CD4-positive, alpha-beta T cell (primary cell): ENCODE measurements around the gene INO80. TPM values are rescaled to one million over a fixed set of nuclear protein-coding genes. Genes with fewer than 3 reads are reported as not detected.
"Not testable (repeated sequence)": the region's sequence is repeated elsewhere in the genome, so short reads cannot be mapped to it uniquely, and the experiment has no call there.

ENCODE experiments used
- ATAC-seq: fragments of 200-7000 bp; cut with Tn5 transposase; one replicate; pipeline ENCODE4 v1.10.0; 2022; ENCODE audit warnings: mild to moderate bottlenecking; ENCODE audit not compliant: poor library complexity
- CTCF ChIA-PET: fragments of 350-600 bp; sonication (Branson Sonifier 250); formaldehyde crosslinking; loops from one replicate; lab custom pipeline; 2021; ENCODE audit warnings: antibody characterized with exemption, inconsistent platforms; lab: Charles Lee
- POLR2A ChIA-PET: fragments of 350-600 bp; sonication (Branson Sonifier 250); formaldehyde crosslinking; loops from one replicate; lab custom pipeline; 2021; ENCODE audit warnings: antibody characterized with exemption, inconsistent platforms; lab: Charles Lee
- DNase-seq, 14 experiments: peaks; one replicate each; pipeline ENCODE4 v3.0.0-alpha.2; 2013 to 2020; ENCODE audit warnings: mixed read lengths in 2 of 14
- H3K27ac ChIP-seq, 2 donors: one replicate each; pipeline versions ENCODE4 v1.5.1 to v1.7.0; 2013; ENCODE audit warnings: low read length in 2 of 2, low read depth in 1 of 2, mild to moderate bottlenecking in 1 of 2
- H3K27me3 ChIP-seq, 2 experiments: 1 replicate in 1 of 2; 2 replicates in 1 of 2; pipeline versions ENCODE4 v1.6.1 to v1.7.0; 2013; ENCODE audit warnings: low read length in 2 of 2, control low read depth in 1 of 2, mild to moderate bottlenecking in 1 of 2, moderate library complexity in 1 of 2; ENCODE audit not compliant: insufficient read depth in 2 of 2, control insufficient read depth in 1 of 2
- H3K36me3 ChIP-seq: one replicate; pipeline ENCODE4 v1.6.1; 2013; ENCODE audit warnings: low read length, control low read depth; ENCODE audit not compliant: insufficient read depth
- H3K4me1 ChIP-seq: one replicate; pipeline ENCODE4 v1.6.1; 2013; ENCODE audit warnings: low read length, control low read depth; ENCODE audit not compliant: insufficient read depth
- H3K4me3 ChIP-seq: one replicate; pipeline ENCODE4 v1.5.1; 2013; ENCODE audit warnings: mild to moderate bottlenecking, low read length, moderate library complexity
- H3K9me3 ChIP-seq, 2 experiments: 1 replicate in 1 of 2; 2 replicates in 1 of 2; pipeline versions ENCODE4 v1.6.1 to v1.7.0; 2013; ENCODE audit warnings: low read length in 2 of 2, mild to moderate bottlenecking in 2 of 2, control low read depth in 1 of 2, moderate library complexity in 1 of 2; ENCODE audit not compliant: control insufficient read depth in 1 of 2, insufficient read depth in 1 of 2
- H3K27ac Mint-ChIP-seq: one replicate; pipeline ENCODE4 v1.8.0; 2020; ENCODE audit warnings: mixed read lengths
- H3K27me3 Mint-ChIP-seq: one replicate; pipeline ENCODE4 v1.8.0; 2021; ENCODE audit warnings: mixed read lengths
- H3K36me3 Mint-ChIP-seq: one replicate; pipeline ENCODE4 v1.8.0; 2021; ENCODE audit warnings: low read depth, mixed read lengths
- H3K4me1 Mint-ChIP-seq: one replicate; pipeline ENCODE4 v1.8.0; 2021; ENCODE audit warnings: low read depth, mixed read lengths
- H3K4me3 Mint-ChIP-seq: one replicate; pipeline ENCODE4 v1.8.0; 2020; ENCODE audit warnings: mild to moderate bottlenecking, mixed read lengths
- H3K9me3 Mint-ChIP-seq: one replicate; pipeline ENCODE4 v1.8.0; 2020; ENCODE audit warnings: mixed read lengths
- CTCF ChIP-seq: fragments of 200-600 bp; IDR thresholded peaks from one replicate; pipeline ENCODE4 v1.8.0; 2022; ENCODE audit warnings: antibody characterized with exemption, mild to moderate bottlenecking
- intact Hi-C, 2 experiments: fragments of 100-400 bp; cut with DNase I in 1 of 2; cut with micrococcal nuclease in 1 of 2; formaldehyde crosslinking; loops; one replicate each; pipeline versions ENCODE4 v1.15.1 to v1.9.0; 2023 to 2025; cut with DNase I, micrococcal nuclease
- total RNA-seq, 174 experiments: library from RNA in 2 of 174; stranded (reverse) in 2 of 174; gene quantifications; one replicate each; pipeline ENCODE4 v1.2.3 and lab custom pipeline; 2021 to 2026

The INO80 gene
- total RNA-seq, 2 experiments from 2014 or later: 20.3 to 22.9 TPM

DNA sequence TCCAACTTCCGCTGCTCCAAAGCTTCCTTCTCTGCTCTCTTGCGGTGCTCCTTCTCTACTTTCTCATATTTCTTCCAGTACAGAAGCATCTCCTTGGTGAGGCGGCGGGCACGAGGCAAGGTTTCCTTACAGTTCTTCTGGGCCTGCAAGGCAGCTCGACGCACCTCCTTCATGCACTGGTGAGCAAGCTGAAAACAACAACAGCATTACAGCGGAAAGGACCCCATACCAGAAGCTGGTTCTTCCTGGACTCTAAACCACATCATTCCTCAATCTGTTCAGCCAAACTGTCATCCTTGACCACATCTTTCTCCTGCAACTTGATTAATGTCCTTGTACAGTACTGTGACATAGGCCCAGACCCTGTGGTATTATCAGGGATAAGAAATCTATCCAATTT, 36.4 kb downstream of the INO80 start:
- no peak for TF ChIP-seq CTCF
- H3K4me1 Mint-ChIP-seq: no peaks in the 10 kb centered on the region
- H3K36me3 Mint-ChIP-seq: peaks cover 91% of the 10 kb centered on the region
- intact Hi-C loops: no loop called here
- H3K4me3 ChIP-seq: no peak overlapping the region
- no peak overlapping the region for H3K27ac Mint-ChIP-seq
- DNase-seq: no peak
- no peaks in the 10 kb centered on the region for H3K4me1 ChIP-seq
- no peaks in the 10 kb centered on the region for H3K9me3 ChIP-seq
- no peak overlapping the region for H3K27ac ChIP-seq
- peaks cover 78% of the 10 kb centered on the region for H3K36me3 ChIP-seq
- no peaks in the 10 kb centered on the region for H3K27me3 Mint-ChIP-seq
- no peak for ATAC-seq
- no peaks in the 10 kb centered on the region for H3K9me3 Mint-ChIP-seq
- POLR2A ChIA-PET: interaction anchor here (1.1 kb wide), 1 partner anchor 13 kb away, joined by 5 read pairs; no protein-coding TSS in a partner anchor
- CTCF ChIA-PET: no interaction called here
- H3K4me3 Mint-ChIP-seq: no peak overlapping the region
- H3K27me3 ChIP-seq: no peaks in the 10 kb centered on the region

DNA sequence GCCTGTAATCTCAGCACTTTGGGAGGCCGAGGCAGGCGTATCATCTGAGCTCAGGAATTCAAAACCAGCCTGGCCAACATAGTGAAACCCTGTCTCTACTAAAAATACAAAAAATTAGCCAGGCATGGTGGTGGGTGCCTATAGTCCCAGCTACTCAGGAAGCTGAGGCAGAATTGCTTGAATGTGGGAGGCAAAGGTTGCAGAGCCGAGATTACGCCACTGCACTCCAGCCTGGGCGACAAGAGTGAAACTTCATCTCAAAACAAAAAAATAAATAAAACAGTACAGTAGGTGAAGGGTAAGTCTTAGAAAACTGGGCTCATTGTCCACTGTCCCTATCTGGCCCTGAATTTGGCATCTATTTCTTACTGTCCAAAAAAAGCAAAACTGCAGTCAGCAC, 37.2 kb downstream of the INO80 start:
- H3K36me3 Mint-ChIP-seq: peaks cover 94% of the 10 kb centered on the region
- H3K4me3 Mint-ChIP-seq, H3K27ac Mint-ChIP-seq, H3K27ac ChIP-seq, H3K4me1 ChIP-seq, H3K27me3 Mint-ChIP-seq, ATAC-seq, H3K9me3 ChIP-seq, H3K4me1 Mint-ChIP-seq, DNase-seq, H3K27me3 ChIP-seq, H3K4me3 ChIP-seq, H3K9me3 Mint-ChIP-seq, intact Hi-C loops: not testable (repeated sequence)
- CTCF ChIA-PET: interaction anchor here (0.6 kb wide), 1 partner anchor 22 kb away, joined by 3 read pairs; no protein-coding TSS in a partner anchor
- POLR2A ChIA-PET: interaction anchor here (1.1 kb wide), 1 partner anchor 12 kb away, joined by 5 read pairs; no protein-coding TSS in a partner anchor
- H3K36me3 ChIP-seq: peaks cover 75% of the 10 kb centered on the region

DNA sequence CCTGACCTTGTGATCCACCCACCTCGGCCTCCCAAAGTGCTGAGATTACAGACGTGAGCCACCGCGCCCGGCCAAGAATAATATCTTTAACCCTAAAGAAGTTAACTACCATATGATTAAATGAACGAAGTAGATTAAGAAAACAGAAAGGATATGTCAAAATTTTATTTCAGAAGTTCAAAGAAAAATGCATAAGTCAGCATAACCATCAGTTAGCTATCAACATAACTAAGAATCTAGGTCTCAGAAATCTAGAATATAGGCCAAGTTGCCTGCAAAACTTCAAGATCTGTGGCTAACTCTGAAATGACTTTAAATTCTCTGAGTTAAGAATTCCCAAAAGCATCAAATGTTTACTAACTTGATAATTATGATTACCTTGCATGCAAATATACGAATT, 38.0 kb downstream of the INO80 start:
- intact Hi-C loops: no loop called here
- no peak overlapping the region for H3K4me3 Mint-ChIP-seq
- no peaks in the 10 kb centered on the region for H3K27me3 Mint-ChIP-seq
- CTCF ChIA-PET: no interaction called here
- H3K27ac Mint-ChIP-seq: no peak overlapping the region
- H3K36me3 Mint-ChIP-seq: peaks cover 94% of the 10 kb centered on the region
- no peak overlapping the region for H3K4me3 ChIP-seq
- no peak overlapping the region for H3K27ac ChIP-seq
- TF ChIP-seq CTCF: no peak
- no peaks in the 10 kb centered on the region for H3K27me3 ChIP-seq
- H3K9me3 Mint-ChIP-seq: no peaks in the 10 kb centered on the region
- DNase-seq: no peak
- no peaks in the 10 kb centered on the region for H3K4me1 ChIP-seq
- H3K9me3 ChIP-seq: no peaks in the 10 kb centered on the region
- peaks cover 82% of the 10 kb centered on the region for H3K36me3 ChIP-seq
- no peaks in the 10 kb centered on the region for H3K4me1 Mint-ChIP-seq
- POLR2A ChIA-PET: no interaction called here
- no peak for ATAC-seq

- no peaks in the 10 kb centered on the region for H3K4me1 ChIP-seq
- no peak for DNase-seq
- no peaks in the 10 kb centered on the region for H3K27me3 ChIP-seq
- Mint-ChIP-seq H3K4me1 (no peaks in the 10 kb centered on the region), H3K27ac (no peak overlapping the region), H3K27me3 (no peaks in the 10 kb centered on the region), H3K36me3 (peaks cover 86% of the 10 kb centered on the region), H3K4me3 (no peak overlapping the region), H3K9me3 (no peaks in the 10 kb centered on the region)
- ChIA-PET CTCF (interaction anchor here (0.6 kb wide), 1 partner anchor 14 kb away, joined by 3 read pairs; no protein-coding TSS in a partner anchor), POLR2A (no interaction called here)
- peaks cover 65% of the 10 kb centered on the region for H3K36me3 ChIP-seq
- no peak overlapping the region for H3K27ac ChIP-seq
- TF ChIP-seq CTCF: no peak
- no peaks in the 10 kb centered on the region for H3K9me3 ChIP-seq
- no peak overlapping the region for H3K4me3 ChIP-seq
- no peak for ATAC-seq
- intact Hi-C loops: no loop called here
Measured at GRCh38 chr15:41073028-41073427, 43.1 kb downstream of the INO80 start.
